ENCODE results near the gene NLRP9. TPM values are rescaled to one million over a fixed set of nuclear protein-coding genes. Genes with fewer than 3 reads are reported as not detected.

NLRP9 gene
- polyA plus RNA-seq, 1 donor = not detected

- no peak for DNase-seq (ENCODE audit: low read depth)
These were observed 63.8 kb downstream of the NLRP9 start for GRCh38 chr19:55674459-55674840.

- no peak for DNase-seq (ENCODE audit: low read depth)
These were observed 64.3 kb downstream of the NLRP9 start for GRCh38 chr19:55673889-55674288.

- no peak for DNase-seq (ENCODE audit: low read depth)
These were observed 64.7 kb downstream of the NLRP9 start for GRCh38 chr19:55673465-55673864.

GRCh38 chr19:55672418-55672817 lies 65.8 kb downstream of the NLRP9 start:
- DNase-seq (ENCODE audit: low read depth) = no peak

GRCh38 chr19:55671054-55671378 lies 67.2 kb downstream of the NLRP9 start:
- no peak for DNase-seq (ENCODE audit: low read depth)

GRCh38 chr19:55670280-55671053 lies 67.7 kb downstream of the NLRP9 start:
- DNase-seq (ENCODE audit: low read depth) = no peak

- DNase-seq (ENCODE audit: low read depth) = no peak
These were observed 68.6 kb downstream of the NLRP9 start for GRCh38 chr19:55669418-55670279.

GRCh38 chr19:55668603-55669348 lies 69.4 kb downstream of the NLRP9 start:
- DNase-seq (ENCODE audit: low read depth) = no peak

- DNase-seq (ENCODE audit: low read depth) = no peak
These were observed 70.2 kb downstream of the NLRP9 start for GRCh38 chr19:55667958-55668357.

GRCh38 chr19:55667511-55667910 lies 70.7 kb downstream of the NLRP9 start:
- no peak for DNase-seq (ENCODE audit: low read depth)

- DNase-seq (ENCODE audit: low read depth) = no peak
These were observed 71.2 kb downstream of the NLRP9 start for GRCh38 chr19:55667006-55667381.

GRCh38 chr19:55666343-55667005 lies 71.7 kb downstream of the NLRP9 start:
- DNase-seq (ENCODE audit: low read depth) = no peak

GRCh38 chr19:55663846-55664536 lies 74.2 kb downstream of the NLRP9 start:
- no peak for DNase-seq (ENCODE audit: low read depth)

- DNase-seq (ENCODE audit: low read depth) = no peak
These were observed 76.4 kb downstream of the NLRP9 start for GRCh38 chr19:55661826-55662225.

GRCh38 chr19:55660991-55661390 lies 77.2 kb downstream of the NLRP9 start:
- no peak for DNase-seq (ENCODE audit: low read depth)

GRCh38 chr19:55660404-55660803 lies 77.8 kb downstream of the NLRP9 start:
- DNase-seq (ENCODE audit: low read depth) = no peak

- no peak for DNase-seq (ENCODE audit: low read depth)
These were observed 78.4 kb downstream of the NLRP9 start for GRCh38 chr19:55659822-55660221.

GRCh38 chr19:55658846-55659459 lies 79.2 kb downstream of the NLRP9 start:
- DNase-seq (ENCODE audit: low read depth) = no peak

All from forelimb muscle (tissue), 1 donor.